HG03108 (cell line): Measurements from ENCODE around the gene RGS19.
"Not testable (repeated sequence)": the region's sequence is repeated elsewhere in the genome, so short reads cannot be mapped to it uniquely, and the experiment has no call there.

Experiments used
- ATAC-seq: cut with Tn5 transposase; IDR thresholded peaks from one replicate; pipeline ENCODE4 v1.9.1; 2021; ENCODE audit warnings: moderate library complexity; ENCODE audit not compliant: unreplicated experiment

RGS19 gene, protein sequence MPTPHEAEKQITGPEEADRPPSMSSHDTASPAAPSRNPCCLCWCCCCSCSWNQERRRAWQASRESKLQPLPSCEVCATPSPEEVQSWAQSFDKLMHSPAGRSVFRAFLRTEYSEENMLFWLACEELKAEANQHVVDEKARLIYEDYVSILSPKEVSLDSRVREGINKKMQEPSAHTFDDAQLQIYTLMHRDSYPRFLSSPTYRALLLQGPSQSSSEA

GRCh38 chr20:64079273-64080012 is at the start of gene RGS19:
RGS19 (minus strand) TSS chr20:64079518; CDS start chr20:64076886, 2,632 bp downstream.
- peak; percentile 32 for ATAC-seq

DNA sequence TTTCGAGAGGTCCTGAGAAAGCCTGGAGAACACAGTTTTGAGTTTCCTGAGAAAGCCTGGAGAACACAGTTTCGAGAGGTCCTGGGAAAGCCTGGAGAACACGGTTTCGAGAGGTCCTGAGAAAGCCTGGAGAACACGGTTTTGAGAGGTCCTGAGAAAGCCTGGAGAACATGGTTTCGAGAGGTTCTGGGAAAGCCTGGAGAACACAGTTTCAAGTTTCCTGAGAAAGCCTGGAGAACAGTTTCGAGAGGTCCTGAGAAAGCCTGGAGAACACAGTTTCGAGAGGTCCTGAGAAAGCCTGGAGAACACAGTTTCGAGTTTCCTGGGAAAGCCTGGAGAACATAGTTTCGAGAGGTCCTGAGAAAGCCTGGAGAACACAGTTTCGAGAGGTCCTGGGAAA is 44.2 kb upstream of the RGS19 start:
- not testable (repeated sequence) for ATAC-seq

GRCh38 chr20:64122927-64123326 is 43.6 kb upstream of the RGS19 start:
- ATAC-seq: not testable (repeated sequence)

GRCh38 chr20:64121586-64121985 is 42.3 kb upstream of the RGS19 start:
- ATAC-seq: no peak

DNA sequence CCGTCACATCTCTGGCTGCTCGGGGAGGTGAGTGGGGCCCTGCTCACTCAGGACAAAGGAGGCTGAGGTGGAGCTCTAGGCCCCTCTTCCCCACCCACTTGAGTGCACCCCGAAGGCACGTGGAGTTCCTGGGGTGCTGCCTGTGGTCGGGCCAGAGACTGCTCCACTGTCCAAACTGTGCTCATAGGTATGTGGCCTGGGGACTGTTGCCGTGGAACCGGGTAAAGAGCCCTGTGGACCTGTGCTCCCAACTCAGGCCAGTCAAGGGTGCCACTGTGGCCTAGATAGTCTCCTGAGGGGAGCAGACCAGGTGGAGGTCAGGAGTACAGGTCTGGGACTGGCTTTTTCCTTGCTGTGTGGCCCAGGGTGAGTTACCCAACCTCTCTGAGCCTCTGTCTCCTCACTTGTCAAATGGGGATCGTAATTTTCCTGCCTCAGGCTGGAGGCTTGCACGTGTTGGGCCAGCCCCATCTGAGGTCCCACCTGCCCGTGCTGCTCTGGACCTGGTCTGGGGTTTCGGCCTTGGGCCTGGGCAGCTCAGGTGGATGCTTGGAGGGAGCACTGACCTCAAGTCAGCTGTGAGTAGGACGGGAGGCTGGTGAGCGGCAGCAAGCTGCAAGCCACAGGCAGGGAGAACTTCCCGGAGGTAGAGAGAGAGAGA is 40.5 kb upstream of the RGS19 start:
- ATAC-seq: no peak

GRCh38 chr20:64119301-64119680 is 40.0 kb upstream of the RGS19 start:
- ATAC-seq: no peak

- ATAC-seq: not testable (repeated sequence)
Measured at GRCh38 chr20:64117432-64117777, 38.1 kb upstream of the RGS19 start.

DNA sequence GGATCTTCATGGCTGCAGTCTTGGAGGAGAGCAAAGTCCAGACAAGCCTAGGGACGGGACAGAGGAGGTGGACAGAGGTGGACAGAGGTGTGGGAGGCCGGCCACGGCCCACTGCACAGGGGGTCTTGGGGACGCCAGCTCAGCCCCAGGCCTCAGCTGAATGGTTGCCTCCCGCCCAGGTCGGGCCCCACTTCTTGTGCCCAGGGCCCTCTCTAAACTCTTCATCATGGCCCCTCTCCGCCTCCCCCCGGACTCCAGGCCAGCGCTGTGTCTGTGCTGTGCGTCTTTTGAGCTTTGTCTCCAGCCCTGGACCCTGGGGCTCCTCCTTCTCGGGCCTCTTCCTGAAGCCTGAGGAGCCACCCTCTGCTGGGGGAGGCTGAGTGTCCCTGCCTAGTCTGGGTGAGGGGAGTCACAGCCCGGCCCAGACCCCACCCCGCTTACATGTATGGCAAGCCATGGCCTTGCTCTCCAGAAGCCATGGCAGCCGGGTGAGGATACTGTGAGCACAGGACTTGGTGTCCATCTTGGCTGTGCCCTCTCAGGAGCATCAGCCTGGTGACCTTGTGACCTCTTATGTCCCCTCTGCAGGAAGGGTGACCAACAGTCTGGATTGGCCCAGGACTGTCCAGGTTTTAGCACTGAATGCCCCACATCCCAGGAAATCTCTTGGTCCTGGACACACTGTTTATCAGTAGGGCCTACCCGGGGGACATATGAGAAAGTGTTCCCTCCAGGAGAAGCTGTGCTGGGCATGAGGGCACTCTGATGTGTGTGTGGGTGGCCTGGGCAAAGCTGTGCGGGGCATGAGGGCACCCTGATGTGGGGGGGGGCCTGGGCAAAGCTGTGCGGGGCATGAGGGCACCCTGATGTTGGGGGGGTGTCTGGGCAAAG is 37.5 kb upstream of the RGS19 start:
- no peak for ATAC-seq

- ATAC-seq: no peak
Measured at GRCh38 chr20:64116016-64116415, 36.7 kb upstream of the RGS19 start.

GRCh38 chr20:64115171-64115911 is 36.0 kb upstream of the RGS19 start:
- ATAC-seq: no peak

DNA sequence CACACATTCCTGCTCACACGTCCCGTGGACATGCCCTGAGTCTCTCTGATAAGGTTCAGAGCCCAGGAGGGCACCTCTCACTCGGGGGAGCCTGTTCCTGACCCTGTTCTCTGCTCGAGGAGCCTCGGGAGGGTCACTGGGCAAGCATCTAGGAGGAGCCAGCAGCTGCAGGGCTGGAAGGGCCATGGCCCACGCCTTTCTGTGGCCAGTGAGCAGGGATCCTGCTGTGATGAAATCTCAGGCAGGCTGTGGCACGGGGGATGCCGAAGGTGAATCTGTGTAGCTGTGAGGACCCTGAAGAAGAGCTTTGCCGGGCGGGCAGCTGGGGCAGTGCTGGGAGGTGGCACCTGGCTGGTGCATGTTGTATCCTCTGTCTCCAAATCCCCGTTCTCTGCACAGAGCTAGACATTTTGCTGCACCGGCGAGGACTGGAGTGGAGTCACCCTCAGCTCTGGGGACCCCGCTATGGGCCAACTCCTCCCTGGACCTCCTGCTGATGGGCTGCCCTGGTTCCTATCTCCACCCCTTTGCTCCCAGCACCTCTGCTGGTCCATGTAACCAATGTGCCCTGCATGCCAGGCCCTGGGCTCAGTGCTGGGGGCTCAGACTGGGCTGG is 35.1 kb upstream of the RGS19 start:
- ATAC-seq: no peak

DNA sequence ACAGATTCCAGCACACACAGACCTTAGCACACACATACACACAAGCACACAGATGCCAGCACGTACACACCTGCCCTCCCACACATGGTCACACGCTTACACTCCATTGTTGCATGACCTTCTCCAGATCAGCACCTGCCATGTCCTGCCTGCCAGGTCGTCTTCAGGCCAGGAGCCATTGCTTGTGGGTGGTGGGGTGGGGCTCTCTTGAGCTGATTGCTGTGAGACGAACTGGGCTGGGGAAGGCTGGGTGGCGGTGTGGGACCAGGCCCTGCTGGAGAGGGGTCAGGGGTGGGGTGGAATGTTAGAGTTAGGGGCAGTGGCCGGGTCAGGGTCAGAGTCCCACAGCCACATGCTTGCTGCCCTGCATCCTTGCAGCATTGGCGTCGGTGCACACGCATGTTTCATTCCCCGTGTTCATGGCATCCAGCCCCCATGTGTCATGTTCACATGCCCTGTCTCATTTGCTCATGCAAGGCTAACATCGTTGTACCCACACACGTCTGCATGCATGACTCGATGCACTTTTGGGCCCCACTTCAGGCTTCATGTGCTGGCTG is 34.6 kb upstream of the RGS19 start:
- no peak for ATAC-seq

GRCh38 chr20:64113444-64113775 is 34.1 kb upstream of the RGS19 start:
- no peak for ATAC-seq

- no peak for ATAC-seq
Measured at GRCh38 chr20:64112691-64113443, 33.5 kb upstream of the RGS19 start.

- ATAC-seq: no peak
Measured at GRCh38 chr20:64111841-64112641, 32.7 kb upstream of the RGS19 start.

DNA sequence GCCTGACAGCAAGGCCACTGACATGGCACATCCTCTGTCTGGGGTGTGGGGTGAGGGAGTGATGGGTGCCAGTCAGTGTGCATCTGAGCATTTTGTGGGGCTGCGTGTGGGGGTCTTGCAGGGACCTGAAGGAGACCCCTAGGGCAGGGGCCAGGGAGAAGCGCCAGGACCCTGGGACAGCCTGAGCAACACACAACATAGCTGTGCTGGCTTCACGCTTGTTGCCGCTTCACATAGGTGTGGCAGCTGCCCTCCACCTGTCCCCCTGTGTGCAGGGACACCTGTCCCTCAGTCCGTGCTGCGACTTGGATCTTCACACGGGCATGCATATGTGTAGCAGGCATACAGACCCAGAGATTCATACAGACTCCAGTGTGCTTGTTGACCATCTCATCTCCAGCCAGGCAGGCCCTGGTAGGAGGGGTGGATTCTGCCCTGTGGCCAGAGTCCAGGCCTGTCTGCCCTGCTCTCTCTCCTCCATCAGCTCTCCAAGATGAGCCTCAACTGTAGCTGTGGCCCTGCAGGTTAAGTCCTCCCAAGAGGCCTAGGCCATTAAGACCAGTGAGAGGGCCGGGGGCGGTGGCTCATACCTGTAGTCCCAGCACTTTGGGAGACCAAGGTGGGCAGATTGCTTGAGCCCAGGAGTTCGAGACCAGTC is 31.2 kb upstream of the RGS19 start:
- ATAC-seq: no peak

- ATAC-seq: no peak
Measured at GRCh38 chr20:64109831-64110391, 30.6 kb upstream of the RGS19 start.
